GM12872 (cell line): ENCODE measurements around the gene HSD17B10.

Experiments used
- TF ChIP-seq, protein P1 (sequence below): IDR thresholded peaks from 3 replicates; pipeline ENCODE4 v1.5.1; 2011; ENCODE audit warnings: low read depth, mild to moderate bottlenecking, low read length, moderate library complexity; ENCODE audit not compliant: insufficient read depth

Gene HSD17B10

DNA sequence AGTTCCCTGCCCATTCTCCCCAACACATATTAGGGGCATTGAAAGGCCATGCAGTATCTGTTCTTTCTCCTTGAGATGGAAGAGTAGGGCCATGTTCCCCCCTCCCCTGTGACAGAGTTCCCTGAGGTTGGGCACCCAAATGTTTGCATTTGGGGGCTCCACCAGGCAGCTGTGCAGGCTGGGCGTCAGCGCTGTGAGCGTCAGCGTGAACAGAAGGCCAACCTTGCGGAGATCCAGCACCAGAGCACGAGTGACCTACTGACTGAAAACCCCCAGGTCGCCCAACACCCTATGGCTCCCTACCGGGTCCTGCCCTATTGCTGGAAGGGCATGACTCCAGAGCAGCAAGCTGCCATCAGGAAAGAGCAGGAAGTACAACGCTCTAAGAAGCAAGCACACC, 3.9 kb downstream of the HSD17B10 start:
- TF ChIP-seq, protein P1, sequence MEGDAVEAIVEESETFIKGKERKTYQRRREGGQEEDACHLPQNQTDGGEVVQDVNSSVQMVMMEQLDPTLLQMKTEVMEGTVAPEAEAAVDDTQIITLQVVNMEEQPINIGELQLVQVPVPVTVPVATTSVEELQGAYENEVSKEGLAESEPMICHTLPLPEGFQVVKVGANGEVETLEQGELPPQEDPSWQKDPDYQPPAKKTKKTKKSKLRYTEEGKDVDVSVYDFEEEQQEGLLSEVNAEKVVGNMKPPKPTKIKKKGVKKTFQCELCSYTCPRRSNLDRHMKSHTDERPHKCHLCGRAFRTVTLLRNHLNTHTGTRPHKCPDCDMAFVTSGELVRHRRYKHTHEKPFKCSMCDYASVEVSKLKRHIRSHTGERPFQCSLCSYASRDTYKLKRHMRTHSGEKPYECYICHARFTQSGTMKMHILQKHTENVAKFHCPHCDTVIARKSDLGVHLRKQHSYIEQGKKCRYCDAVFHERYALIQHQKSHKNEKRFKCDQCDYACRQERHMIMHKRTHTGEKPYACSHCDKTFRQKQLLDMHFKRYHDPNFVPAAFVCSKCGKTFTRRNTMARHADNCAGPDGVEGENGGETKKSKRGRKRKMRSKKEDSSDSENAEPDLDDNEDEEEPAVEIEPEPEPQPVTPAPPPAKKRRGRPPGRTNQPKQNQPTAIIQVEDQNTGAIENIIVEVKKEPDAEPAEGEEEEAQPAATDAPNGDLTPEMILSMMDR: no peak

DNA sequence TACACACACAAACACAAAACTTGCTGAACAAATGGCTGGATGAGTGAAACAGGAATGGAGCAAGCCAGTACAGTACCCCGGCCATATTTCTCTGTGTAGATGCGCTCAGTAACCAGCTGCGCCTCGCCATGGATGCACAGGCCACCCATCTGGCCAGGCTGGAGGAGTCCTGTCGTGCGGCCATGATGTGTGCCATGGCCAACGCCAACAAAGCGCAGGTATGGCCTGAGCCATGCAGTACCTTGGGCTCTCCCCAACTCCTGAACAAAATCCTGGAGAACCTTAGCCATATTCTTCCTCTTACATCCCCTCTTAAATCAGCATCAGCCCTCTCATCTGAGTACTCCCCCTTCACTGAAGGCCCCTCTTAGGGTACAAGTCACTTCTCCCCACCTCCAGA, 4.4 kb downstream of the HSD17B10 start:
- TF ChIP-seq, protein P1: no peak

DNA sequence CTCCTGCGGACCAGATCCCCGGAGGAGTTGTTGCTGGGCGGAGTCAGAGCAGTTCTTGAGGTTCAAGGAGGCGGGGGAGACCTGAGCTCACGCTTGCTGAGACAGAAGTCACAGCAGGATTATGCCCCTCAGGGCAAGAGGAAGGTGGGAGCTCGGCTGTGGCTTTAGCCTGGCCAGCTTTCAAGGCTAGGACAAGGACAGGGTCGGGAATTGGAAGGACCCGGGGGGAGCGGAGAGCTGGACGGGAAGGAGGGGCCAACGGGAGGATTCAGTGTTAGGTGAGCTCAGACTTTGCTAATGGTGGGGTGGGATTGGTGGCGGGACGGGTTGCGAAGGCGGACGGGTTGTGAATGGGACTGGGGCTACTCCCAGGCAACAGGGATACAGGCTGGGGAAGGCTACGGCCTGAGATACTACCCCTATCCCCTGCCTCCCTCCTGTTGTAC, 11.3 kb downstream of the HSD17B10 start, which contains the start of gene RIBC1:
Gene RIBC1 (plus strand): TSS at position 13 of the 446 bp plus-strand sequence. CDS start 3,404 bp downstream, outside the sequence.
- TF ChIP-seq, protein P1: no peak

DNA sequence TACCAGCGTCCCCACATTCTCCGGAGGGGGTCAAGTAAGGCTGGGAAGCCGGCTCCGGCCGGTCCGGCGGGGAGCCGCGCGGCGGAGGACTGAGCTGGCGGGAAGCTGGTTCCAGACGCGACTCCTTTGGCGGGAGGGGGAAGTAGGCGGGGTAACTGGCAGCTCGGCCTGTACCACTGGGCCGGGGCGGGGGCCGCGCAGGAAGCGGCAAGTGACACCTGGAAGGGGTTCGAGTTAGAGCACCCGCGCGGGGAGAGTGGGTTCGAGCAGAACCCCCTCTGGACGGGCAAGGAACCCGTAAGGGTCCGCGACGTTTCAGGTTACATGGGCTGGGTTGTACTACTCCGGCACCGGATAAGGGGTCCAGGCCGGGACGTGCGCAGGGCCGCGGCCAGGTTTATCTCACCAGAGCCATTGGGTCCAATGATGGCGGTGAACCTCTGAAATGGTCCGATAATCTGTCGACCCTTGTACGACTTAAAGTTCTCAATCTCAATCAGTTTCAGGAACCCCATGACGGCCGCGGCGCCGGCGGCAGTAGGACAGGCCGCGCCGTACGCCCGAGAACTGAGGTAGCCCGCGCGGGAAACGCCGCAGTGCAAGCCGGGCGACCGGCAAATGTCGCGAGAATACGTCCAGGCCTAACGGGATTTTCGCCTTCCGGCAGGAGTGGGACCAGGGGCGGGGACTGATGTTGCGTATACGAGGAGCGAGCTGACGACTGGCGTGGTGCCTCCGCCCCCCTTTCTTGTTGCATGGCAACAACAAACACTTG, 11.9 kb downstream of the HSD17B10 start, which contains the start of gene SMC1A:
Gene SMC1A (minus strand): TSS at position 569 of the 775 bp plus-strand sequence. CDS start 54 bp downstream, at position 515.
- TF ChIP-seq, protein P1: no peak

DNA sequence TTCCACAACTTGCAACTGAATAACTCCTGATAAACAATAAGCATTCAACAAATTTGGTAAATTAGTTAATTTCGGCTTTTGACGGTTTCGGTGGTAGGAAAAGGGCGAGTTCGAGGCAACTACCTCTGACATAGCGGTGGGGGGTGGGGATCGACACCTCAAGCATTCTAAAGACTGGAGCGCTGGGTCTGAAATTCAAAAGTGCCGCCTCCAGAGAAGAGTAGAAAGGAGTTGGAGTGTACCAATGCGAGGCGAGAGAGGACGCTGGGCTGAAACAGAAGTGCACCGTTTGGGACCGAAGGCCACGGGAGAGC, 12.4 kb downstream of the HSD17B10 start:
- TF ChIP-seq, protein P1: no peak

DNA sequence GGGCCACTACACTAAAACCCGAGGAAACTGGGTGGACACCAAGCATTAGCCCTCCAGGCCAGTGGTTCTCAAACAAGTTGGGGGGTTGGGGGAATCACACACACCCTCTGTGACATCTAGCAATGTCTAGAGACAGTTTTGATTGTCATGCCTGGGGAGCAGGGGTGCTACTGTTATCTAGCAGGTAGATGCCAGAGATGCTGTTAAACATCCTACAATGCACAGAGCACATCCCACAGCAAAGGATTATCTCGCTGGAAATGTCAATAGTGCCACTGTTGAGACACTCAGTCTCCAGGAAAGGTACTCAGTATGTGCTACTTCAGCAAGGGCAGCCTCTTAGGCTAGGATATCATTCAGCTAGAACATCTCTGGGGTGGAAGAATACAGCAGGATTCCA, 13.0 kb downstream of the HSD17B10 start:
- TF ChIP-seq, protein P1: no peak

DNA sequence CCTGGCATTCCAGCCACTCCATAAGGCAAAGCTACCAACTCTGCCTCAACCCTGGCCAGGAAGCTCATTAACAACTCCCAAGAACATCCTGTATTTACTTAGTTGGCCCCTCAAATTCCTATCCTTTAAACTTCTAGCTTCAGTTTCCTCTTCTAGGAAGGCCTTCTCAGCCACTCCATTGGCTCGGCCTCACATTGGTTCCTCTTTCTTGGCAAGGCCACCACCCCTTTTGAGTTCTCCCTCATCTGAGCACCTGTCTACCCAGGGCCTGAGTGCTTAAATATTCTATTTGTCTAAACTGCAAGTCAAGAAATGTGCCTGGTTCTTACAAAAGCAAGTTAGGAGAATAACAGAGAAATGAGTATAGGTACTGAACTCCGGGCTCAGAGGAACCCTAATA, 21.7 kb downstream of the HSD17B10 start:
- TF ChIP-seq, protein P1: no peak
